GM23338 (cell line): ENCODE measurements around the gene LRP1B. TPM values are rescaled to one million over a fixed set of nuclear protein-coding genes. Genes with fewer than 3 reads are reported as not detected.
A peak's percentile ranks its signal among the peaks of the same experiment; 100 is the strongest.
"Not testable (repeated sequence)": the region's sequence is repeated elsewhere in the genome, so short reads cannot be mapped to it uniquely, and the experiment has no call there.

Source experiments
- ATAC-seq: fragments of 200-7000 bp; cut with Tn5 transposase; 3 replicates; pipeline ENCODE4 v1.9.1; 2020
- DNase-seq: peaks from one replicate; pipeline ENCODE4 v3.0.0-alpha.2; 2015; ENCODE audit warnings: low spot score
- H2AFZ ChIP-seq: fragments of 200-600 bp; sonication (generic); 2 replicates; pipeline ENCODE4 v1.8.0; 2016; ENCODE audit warnings: antibody characterized with exemption, mild to moderate bottlenecking, moderate library complexity
- H3F3A ChIP-seq: fragments of 200-600 bp; sonication (generic); replicated peaks from 2 replicates; pipeline ENCODE4 v1.8.0; 2017; ENCODE audit warnings: antibody characterized with exemption, mixed run types, low read depth
- H3K27ac ChIP-seq: fragments of 200-600 bp; sonication (generic); 2 replicates; pipeline ENCODE4 v1.6.1; 2016; ENCODE audit warnings: low read depth
- H3K27me3 ChIP-seq: fragments of 200-600 bp; sonication (generic); 2 replicates; pipeline ENCODE4 v1.8.0; 2016; ENCODE audit warnings: mild to moderate bottlenecking, mixed run types, moderate library complexity; ENCODE audit not compliant: insufficient read depth
- H3K36me3 ChIP-seq: fragments of 200-600 bp; sonication (generic); 2 replicates; pipeline ENCODE4 v1.8.0; 2016; ENCODE audit warnings: mild to moderate bottlenecking; ENCODE audit not compliant: insufficient read depth
- H3K4me1 ChIP-seq: fragments of 200-600 bp; sonication (generic); 2 replicates; pipeline ENCODE4 v1.8.0; 2016; ENCODE audit warnings: mild to moderate bottlenecking, moderate library complexity; ENCODE audit not compliant: insufficient read depth
- H3K4me2 ChIP-seq: fragments of 200-600 bp; sonication (generic); 2 replicates; pipeline ENCODE4 v1.7.1; 2017; ENCODE audit warnings: mixed run types
- H3K4me3 ChIP-seq: fragments of 200-600 bp; sonication (generic); 2 replicates; pipeline ENCODE4 v1.6.1; 2016; ENCODE audit warnings: mixed run types
- H3K79me2 ChIP-seq: fragments of 200-600 bp; sonication (generic); replicated peaks from 2 replicates; pipeline ENCODE4 v1.8.0; 2017; ENCODE audit warnings: mild to moderate bottlenecking; ENCODE audit not compliant: insufficient read depth
- H3K9me2 ChIP-seq: fragments of 200-600 bp; sonication (generic); 2 replicates; pipeline ENCODE4 v1.8.0; 2017; ENCODE audit not compliant: insufficient read depth
- H4K20me1 ChIP-seq: fragments of 200-600 bp; sonication (generic); replicated peaks from 2 replicates; pipeline ENCODE4 v1.8.0; 2017; ENCODE audit warnings: mild to moderate bottlenecking; ENCODE audit not compliant: insufficient read depth
- H3K27ac Mint-ChIP-seq: 2 replicates; pipeline ENCODE4 v1.8.0; 2020; ENCODE audit warnings: inconsistent platforms, mild to moderate bottlenecking, moderate library complexity, mixed read lengths
- H3K27me3 Mint-ChIP-seq: 3 replicates; pipeline ENCODE4 v1.8.0; 2022; ENCODE audit warnings: low read depth, mild to moderate bottlenecking, moderate library complexity, mixed read lengths, inconsistent platforms; ENCODE audit not compliant: insufficient read depth, poor library complexity
- H3K36me3 Mint-ChIP-seq: 3 replicates; pipeline ENCODE4 v1.8.0; 2021; ENCODE audit warnings: low read depth, mild to moderate bottlenecking, inconsistent platforms, moderate library complexity, mixed read lengths
- H3K4me1 Mint-ChIP-seq: 3 replicates; pipeline ENCODE4 v1.8.0; 2020; ENCODE audit warnings: mild to moderate bottlenecking, inconsistent platforms, mixed read lengths
- H3K4me3 Mint-ChIP-seq: 3 replicates; pipeline ENCODE4 v1.8.0; 2021; ENCODE audit warnings: moderate library complexity, mild to moderate bottlenecking, inconsistent platforms, mixed read lengths
- H3K9me3 Mint-ChIP-seq: 3 replicates; pipeline ENCODE4 v1.8.0; 2020; ENCODE audit warnings: moderate library complexity, mild to moderate bottlenecking, inconsistent platforms, mixed read lengths
- polyA plus RNA-seq: library from polyadenylated mRNA; unstranded; fragments of >200 nt; fragmentation: Nextera tagmentation; extraction: Ambion mirVana; gene quantifications from 2 replicates; pipeline ENCODE4 v1.2.1, GENCODE V29; 2016
- total RNA-seq: library from RNA; depleted of rRNA; stranded (reverse); fragments of >200 nt; shearing (Covaris generic); gene quantifications from 2 replicates; pipeline ENCODE4 v1.2.3, GENCODE V29; 2014
- TF ChIP-seq, protein P1 (sequence below): fragments of 250-450 bp; sonication (Bioruptor Pico); IDR thresholded peaks from 2 replicates; pipeline ENCODE4 v1.5.0; 2020; ENCODE audit warnings: mild to moderate bottlenecking, moderate library complexity
- TF ChIP-seq, protein P2 (sequence below), 2 experiments: fragments of 200-600 bp in 1 of 2; sonication (generic) in 1 of 2; conservative IDR thresholded peaks; 2 replicates each; pipeline versions ENCODE4 v1.5.1 to v1.6.1; 2016 to 2017; ENCODE audit warnings: antibody characterized with exemption in 2 of 2, low read depth in 2 of 2, mild to moderate bottlenecking in 2 of 2, moderate library complexity in 1 of 2

Gene LRP1B
- total and polyA plus RNA-seq, 2 experiments from 2014 or later, result 0.15 to 0.97 TPM

DNA sequence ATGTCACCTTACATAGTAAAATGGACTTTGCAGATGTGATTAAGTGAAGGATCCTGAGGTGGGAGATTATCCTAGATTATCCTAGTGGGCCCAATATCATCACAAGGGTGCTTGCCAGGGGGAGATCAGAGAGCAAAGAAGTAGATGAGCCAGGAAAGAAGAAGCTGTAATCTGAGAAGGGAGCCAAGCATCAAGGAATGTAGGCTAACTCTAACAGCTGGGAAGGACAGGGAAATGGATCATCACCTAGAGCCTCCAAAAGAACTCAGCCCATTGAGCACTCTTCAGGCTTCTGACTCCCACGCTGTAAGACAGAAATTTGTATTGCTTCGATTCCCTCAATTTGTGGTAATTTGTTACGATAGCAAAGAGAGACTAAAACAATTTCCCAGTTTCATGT lies 309.9 kb downstream of the LRP1B start:
- Mint-ChIP-seq H3K4me3 (no peak overlapping the region; the same call in 2 of the 3 replicates), H3K9me3 (no peaks in the 10 kb centered on the region), H3K27me3 (no peaks in the 10 kb centered on the region), H3K27ac (no peak overlapping the region; the same call in 1 of the 2 replicates), H3K36me3 (no peaks in the 10 kb centered on the region; the same call in 2 of the 3 replicates), H3K4me1 (peaks cover 6% of the 10 kb centered on the region)
- H3K4me3 ChIP-seq, result no peak overlapping the region
- no peak overlapping the region for H2AFZ ChIP-seq
- H3K4me1 ChIP-seq, result peaks cover 7% of the 10 kb centered on the region
- DNase-seq (peak; percentile 63), ATAC-seq (peak; percentile 89)
- TF ChIP-seq, protein P1, sequence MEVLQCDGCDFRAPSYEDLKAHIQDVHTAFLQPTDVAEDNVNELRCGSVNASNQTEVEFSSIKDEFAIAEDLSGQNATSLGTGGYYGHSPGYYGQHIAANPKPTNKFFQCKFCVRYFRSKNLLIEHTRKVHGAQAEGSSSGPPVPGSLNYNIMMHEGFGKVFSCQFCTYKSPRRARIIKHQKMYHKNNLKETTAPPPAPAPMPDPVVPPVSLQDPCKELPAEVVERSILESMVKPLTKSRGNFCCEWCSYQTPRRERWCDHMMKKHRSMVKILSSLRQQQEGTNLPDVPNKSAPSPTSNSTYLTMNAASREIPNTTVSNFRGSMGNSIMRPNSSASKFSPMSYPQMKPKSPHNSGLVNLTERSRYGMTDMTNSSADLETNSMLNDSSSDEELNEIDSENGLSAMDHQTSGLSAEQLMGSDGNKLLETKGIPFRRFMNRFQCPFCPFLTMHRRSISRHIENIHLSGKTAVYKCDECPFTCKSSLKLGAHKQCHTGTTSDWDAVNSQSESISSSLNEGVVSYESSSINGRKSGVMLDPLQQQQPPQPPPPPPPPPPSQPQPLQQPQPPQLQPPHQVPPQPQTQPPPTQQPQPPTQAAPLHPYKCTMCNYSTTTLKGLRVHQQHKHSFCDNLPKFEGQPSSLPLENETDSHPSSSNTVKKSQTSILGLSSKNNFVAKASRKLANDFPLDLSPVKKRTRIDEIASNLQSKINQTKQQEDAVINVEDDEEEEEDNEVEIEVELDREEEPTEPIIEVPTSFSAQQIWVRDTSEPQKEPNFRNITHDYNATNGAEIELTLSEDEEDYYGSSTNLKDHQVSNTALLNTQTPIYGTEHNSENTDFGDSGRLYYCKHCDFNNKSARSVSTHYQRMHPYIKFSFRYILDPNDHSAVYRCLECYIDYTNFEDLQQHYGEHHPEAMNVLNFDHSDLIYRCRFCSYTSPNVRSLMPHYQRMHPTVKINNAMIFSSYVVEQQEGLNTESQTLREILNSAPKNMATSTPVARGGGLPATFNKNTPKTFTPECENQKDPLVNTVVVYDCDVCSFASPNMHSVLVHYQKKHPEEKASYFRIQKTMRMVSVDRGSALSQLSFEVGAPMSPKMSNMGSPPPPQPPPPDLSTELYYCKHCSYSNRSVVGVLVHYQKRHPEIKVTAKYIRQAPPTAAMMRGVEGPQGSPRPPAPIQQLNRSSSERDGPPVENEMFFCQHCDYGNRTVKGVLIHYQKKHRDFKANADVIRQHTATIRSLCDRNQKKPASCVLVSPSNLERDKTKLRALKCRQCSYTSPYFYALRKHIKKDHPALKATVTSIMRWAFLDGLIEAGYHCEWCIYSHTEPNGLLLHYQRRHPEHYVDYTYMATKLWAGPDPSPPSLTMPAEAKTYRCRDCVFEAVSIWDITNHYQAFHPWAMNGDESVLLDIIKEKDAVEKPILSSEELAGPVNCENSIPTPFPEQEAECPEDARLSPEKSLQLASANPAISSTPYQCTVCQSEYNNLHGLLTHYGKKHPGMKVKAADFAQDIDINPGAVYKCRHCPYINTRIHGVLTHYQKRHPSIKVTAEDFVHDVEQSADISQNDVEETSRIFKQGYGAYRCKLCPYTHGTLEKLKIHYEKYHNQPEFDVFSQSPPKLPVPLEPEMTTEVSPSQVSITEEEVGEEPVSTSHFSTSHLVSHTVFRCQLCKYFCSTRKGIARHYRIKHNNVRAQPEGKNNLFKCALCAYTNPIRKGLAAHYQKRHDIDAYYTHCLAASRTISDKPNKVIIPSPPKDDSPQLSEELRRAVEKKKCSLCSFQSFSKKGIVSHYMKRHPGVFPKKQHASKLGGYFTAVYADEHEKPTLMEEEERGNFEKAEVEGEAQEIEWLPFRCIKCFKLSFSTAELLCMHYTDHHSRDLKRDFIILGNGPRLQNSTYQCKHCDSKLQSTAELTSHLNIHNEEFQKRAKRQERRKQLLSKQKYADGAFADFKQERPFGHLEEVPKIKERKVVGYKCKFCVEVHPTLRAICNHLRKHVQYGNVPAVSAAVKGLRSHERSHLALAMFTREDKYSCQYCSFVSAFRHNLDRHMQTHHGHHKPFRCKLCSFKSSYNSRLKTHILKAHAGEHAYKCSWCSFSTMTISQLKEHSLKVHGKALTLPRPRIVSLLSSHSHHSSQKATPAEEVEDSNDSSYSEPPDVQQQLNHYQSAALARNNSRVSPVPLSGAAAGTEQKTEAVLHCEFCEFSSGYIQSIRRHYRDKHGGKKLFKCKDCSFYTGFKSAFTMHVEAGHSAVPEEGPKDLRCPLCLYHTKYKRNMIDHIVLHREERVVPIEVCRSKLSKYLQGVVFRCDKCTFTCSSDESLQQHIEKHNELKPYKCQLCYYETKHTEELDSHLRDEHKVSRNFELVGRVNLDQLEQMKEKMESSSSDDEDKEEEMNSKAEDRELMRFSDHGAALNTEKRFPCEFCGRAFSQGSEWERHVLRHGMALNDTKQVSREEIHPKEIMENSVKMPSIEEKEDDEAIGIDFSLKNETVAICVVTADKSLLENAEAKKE (CRISPR knock-in tag), result peak; percentile 52; the same call in 1 of the 2 replicates
- TF ChIP-seq, protein P2, sequence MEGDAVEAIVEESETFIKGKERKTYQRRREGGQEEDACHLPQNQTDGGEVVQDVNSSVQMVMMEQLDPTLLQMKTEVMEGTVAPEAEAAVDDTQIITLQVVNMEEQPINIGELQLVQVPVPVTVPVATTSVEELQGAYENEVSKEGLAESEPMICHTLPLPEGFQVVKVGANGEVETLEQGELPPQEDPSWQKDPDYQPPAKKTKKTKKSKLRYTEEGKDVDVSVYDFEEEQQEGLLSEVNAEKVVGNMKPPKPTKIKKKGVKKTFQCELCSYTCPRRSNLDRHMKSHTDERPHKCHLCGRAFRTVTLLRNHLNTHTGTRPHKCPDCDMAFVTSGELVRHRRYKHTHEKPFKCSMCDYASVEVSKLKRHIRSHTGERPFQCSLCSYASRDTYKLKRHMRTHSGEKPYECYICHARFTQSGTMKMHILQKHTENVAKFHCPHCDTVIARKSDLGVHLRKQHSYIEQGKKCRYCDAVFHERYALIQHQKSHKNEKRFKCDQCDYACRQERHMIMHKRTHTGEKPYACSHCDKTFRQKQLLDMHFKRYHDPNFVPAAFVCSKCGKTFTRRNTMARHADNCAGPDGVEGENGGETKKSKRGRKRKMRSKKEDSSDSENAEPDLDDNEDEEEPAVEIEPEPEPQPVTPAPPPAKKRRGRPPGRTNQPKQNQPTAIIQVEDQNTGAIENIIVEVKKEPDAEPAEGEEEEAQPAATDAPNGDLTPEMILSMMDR (conservative IDR thresholded peaks at IDR 0.05; ENCODE audit: low read depth in 2 of 2), result no peak
- no peaks in the 10 kb centered on the region for H3F3A ChIP-seq
- H4K20me1 ChIP-seq, result no peaks in the 10 kb centered on the region
- no peaks in the 10 kb centered on the region for H3K36me3 ChIP-seq
- H3K27me3 ChIP-seq, result no peaks in the 10 kb centered on the region
- H3K27ac ChIP-seq, result no peak overlapping the region
- H3K4me2 ChIP-seq, result no peak overlapping the region
- H3K9me2 ChIP-seq, result no peaks in the 10 kb centered on the region
- H3K79me2 ChIP-seq, result no peaks in the 10 kb centered on the region

DNA sequence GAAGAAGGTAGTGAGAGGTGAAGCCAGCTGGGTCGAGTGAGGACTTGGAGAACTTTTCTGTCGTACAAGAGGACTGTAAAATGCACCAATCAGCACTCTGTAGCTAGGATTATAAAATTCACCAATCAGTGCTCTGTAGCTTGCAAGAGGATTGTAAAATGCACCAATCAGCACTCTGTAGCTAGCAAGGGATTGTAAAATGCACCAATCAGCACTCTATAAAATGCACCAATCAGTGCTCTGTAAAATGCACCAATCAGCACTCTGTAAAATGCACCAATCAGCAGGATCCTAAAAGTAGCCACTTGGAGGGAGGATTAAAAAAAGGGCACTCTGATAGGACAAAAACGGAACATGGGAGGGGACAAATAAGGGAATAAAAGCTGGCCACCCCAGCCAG lies 315.5 kb downstream of the LRP1B start:
- H2AFZ ChIP-seq, H3F3A ChIP-seq, H3K36me3 ChIP-seq, H3K9me2 ChIP-seq, DNase-seq, H3K4me3 ChIP-seq, H3K27ac Mint-ChIP-seq, H3K79me2 ChIP-seq, H3K4me1 Mint-ChIP-seq, H3K4me3 Mint-ChIP-seq, H3K4me1 ChIP-seq, H3K27ac ChIP-seq, ATAC-seq, H4K20me1 ChIP-seq, H3K27me3 ChIP-seq, H3K27me3 Mint-ChIP-seq, H3K4me2 ChIP-seq: not testable (repeated sequence)
- Mint-ChIP-seq H3K36me3 (peaks cover 24% of the 10 kb centered on the region), H3K9me3 (peaks cover 24% of the 10 kb centered on the region)
